HG02870 (cell line): Measurements from ENCODE around the gene METTL18.

Experiments used
- ATAC-seq: cut with Tn5 transposase; IDR thresholded peaks from one replicate; pipeline ENCODE4 v1.9.1; 2021; ENCODE audit warnings: mild to moderate bottlenecking, moderate library complexity; ENCODE audit not compliant: unreplicated experiment

METTL18 gene

DNA sequence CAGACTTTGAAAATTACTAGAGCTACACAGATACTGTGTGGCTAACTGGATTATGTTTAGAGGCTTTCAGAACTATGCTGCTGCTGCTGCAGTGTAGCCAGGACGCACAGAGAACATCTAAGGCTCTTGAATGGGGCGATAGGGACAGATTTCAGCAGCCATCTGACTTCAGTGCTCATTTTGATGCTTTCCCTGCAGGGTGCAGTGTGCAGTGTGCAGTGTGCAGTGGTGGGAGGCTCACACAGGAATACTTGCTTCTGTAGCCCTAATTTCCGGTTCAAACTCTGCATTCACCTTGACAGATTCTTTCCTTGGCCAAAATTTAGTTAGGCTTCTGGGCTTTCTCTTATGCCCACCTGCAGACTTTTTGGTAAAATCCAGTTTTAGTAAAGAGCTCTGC, 7.7 kb downstream of the METTL18 start:
- no peak for ATAC-seq

DNA sequence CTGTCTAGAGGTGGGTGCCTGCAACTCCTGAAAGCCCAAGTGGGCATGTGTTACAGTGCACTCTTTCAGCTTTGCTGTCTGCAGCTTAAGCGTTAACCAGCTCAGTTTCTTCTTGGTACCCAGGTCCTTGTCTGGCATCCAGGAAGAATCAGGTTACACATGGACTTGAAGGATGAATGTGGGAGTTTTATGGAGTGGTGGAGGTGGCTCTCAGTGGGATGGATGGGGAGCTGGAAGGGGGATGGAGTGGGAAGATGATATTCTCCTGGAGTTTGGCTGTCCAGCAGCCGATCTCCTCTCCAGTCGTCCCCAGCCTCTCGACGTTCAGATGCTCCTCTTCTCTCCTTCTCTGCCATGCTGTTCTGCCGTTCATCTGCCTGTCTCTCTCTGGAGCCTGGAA, 9.4 kb downstream of the METTL18 start:
- no peak for ATAC-seq

- ATAC-seq: no peak
Observed at GRCh38 chr1:169784102-169784501, 10.6 kb downstream of the METTL18 start.

GRCh38 chr1:169782596-169782995, 12.1 kb downstream of the METTL18 start:
- no peak for ATAC-seq

DNA sequence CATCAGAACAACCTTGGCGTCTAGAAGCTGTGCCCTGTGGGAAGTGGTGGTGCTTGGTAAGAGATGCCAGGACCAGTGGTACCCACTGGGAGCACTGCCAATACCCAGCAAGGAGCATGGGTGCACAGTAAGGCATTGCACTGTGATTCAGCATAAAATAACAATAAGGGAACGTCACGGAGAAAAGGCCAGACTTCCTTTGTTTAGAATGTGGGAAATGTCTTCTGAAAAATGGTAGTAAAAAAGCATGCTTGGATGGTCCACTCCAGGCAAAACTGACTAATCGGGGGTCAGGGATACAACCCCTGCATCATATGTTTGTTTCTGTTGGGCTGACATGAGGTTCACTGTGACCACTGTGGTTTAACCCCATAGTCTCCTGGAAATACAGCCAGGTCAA, 14.7 kb downstream of the METTL18 start:
- ATAC-seq: no peak

DNA sequence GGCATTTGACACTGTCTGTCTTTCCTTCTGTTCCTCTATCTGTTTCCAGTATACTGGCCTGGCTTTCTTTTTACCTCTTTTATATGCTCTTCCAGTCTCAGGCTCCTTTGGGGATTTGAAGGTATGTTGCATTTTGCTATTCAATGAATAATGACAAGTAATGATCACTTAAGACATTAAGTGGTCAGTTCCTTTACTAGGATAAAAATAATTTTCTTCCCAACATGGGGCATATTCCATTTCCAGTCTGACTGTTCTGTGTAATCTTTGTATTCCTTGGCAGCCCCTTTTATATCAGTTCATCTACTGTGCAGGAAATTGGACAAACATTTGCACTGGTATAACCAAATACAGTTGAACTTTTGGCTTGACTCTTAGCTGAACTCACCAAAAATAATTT, 15.6 kb downstream of the METTL18 start:
- no peak for ATAC-seq

DNA sequence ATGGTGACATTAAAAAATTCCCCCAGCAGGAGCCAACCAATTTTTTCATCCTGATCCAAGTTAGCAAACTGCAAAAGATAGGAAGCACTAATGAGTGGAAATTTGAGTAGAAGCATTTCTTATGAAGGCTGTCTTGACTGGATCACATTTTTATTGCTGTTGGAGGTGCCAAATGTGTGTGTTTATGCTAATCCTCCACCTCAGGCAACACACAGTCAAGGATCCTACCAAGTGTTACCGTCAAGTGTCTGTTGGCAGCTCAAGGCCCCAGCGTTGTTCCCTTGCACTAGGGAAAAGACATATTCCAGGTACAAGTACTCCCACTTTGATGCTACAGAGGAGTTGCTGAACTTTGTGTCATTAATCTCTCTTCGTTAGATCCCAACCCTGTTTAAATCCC, 18.3 kb downstream of the METTL18 start:
- ATAC-seq: no peak

GRCh38 chr1:169768161-169768560, 26.5 kb downstream of the METTL18 start:
- no peak for ATAC-seq

GRCh38 chr1:169765580-169766331, 29.0 kb downstream of the METTL18 start:
- no peak for ATAC-seq

DNA sequence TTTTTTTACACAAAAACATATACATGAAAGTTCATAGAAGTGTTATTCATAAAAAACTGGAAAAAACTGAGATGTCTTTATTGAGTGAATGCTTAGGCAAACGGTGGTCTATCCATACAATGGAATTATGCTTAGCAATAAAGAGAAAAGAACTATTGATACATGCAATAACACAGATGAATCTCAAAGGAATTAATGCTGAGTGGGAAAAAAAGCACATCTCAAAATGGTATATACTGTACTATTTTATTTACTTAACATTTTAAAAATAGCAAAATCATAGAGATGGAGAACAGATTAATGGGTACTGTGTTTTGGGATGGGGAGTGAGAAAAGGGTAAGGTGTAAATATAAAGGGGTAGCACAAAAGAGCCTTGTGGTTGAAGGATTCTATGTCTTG, 29.8 kb downstream of the METTL18 start:
- no peak for ATAC-seq

DNA sequence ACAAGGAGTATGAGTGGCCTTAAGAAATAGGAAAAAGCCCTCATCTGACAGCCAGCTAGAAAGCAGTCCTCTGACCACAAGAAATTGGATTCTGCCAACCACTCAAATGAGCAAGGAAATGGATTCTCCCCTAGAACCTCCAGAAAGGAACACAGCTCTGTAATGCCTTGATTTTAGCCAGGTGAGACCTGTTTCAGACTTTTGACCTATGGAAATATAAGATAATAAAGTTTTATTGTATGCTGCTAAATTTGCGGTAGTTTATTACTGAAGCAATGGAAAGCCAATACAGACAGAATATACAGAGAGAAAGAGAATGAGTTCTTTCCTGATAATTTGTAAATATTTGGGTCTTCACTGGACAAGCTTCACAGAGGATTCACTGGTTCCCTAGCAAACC, 32.0 kb downstream of the METTL18 start:
- no peak for ATAC-seq

GRCh38 chr1:169759038-169759437, 35.7 kb downstream of the METTL18 start:
- no peak for ATAC-seq

- no peak for ATAC-seq
Observed at GRCh38 chr1:169753549-169753948, 41.2 kb downstream of the METTL18 start.

GRCh38 chr1:169750041-169750440, 44.7 kb downstream of the METTL18 start:
- ATAC-seq: no peak

- no peak for ATAC-seq
Observed at GRCh38 chr1:169746550-169746949, 48.2 kb downstream of the METTL18 start.

- no peak for ATAC-seq
Observed at GRCh38 chr1:169745015-169745861, 49.5 kb downstream of the METTL18 start.
